Measurements from ENCODE around the gene BANF2.

Gene BANF2

DNA sequence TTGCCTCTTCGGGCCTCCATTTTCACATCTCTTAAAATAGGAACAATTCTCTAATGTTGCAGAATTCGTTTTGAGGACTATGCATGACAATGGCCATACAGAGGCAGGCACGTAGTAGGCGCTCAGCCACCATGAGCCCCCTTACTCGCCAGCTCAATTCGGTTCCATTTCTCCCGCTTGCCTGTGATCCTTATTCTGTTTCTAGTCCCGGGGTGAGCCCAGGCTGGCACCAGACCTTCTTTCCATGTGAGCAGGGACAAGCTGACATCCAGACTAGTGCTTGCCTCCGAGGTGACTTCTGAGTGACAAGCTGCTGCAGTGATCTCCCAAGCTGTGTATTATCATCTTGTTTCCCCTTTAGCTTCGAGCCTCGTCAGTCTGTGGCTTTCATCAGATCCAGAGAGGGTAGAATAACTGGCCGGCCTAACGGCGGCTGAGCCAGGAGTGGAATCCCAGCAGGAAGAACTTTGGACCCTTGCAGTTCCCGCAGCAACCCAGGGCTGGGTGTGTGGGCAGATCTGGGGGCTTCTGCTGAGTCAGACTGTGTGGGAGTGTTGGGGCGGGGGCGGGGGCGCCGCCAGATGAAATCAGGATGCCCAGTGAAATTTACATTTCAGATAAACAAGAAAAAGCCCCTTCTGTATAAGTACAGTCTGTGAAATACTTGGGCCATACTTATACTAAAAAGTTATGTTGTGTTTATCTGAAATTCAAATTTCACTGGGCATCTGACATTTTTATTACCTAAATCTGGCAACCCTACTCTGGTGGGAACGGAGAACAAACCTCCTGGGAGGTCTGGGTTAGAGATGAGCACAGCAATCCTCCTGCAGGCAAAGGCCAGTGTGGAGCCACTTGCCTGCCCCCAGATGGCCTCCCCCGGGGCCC is 10.9 kb downstream of the BANF2 start:
- no peak for DNase-seq

DNA sequence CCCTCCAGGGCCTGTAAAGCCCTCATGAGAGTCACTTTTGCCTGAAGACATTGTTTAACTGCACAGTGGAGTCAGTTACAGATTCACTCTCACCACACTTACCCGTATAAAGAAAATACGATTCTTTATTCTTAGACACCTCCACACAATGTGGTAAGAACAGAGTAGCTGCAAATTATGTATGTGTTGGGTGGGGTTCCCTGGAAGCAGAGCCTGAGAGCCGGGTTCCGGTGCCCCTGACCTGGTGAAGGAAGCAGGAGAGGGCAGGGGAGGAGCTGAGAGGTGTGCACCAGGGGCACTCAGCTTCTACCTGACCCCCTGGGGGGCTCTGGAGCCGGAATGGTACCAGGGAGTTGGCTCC is 11.5 kb downstream of the BANF2 start:
- no peak for DNase-seq

DNA sequence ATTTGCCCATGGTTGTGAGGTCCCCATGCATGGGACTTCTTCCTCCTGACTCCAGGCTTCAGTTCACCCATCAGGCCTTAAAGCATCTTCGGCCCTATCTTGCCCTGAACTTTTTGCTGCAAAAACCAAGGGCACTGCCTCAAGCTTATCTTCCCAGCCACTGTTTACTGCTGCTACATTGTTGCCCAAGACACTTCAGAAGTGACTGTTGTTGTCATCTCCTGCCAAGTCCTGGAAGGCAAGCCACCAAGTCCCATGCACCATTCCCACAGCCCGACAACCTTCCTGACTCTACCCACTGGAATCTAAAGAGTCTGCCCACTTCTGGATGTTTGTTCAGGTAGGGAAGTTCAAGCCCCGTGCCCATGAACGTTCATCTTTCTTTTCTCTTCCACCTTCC is 12.4 kb downstream of the BANF2 start:
- no peak for DNase-seq

DNA sequence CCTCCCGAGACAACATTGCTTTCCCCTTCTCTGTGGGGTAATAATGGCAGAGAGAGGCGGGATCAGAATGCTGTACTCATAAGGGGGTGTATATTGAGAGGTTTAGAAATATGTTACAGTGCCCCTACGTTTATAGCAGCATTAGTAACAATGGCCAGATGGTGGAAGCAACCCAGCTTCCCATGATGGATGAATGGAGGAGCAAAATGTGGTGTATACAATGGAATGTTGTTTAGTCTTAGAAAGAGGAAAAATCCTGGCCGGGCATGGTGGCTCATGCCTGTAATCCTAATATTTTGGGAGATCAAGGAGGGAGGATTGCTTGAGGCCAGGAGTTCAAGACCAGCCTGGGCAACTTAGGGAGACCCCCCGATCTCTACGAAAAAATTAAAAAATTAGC is 12.9 kb downstream of the BANF2 start:
- no peak for DNase-seq

DNA sequence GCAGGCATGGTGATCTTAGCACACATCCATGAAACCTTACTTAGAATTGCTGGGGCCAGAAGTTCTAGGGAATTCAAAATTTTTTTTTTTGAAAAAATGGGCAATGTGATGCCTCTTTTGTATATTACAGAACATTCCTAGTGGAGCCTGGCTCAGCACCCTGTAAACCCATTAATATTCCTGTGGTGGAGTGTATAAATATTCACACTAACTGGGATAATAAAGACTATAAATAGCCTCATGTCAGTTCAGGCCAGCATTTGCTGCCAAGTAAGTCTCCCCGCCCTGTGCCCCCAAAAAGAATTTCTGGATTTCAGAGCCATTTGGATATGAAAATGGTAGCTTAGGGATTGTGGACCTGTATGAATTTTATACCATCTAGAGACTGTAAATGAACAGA is 14.8 kb downstream of the BANF2 start:
- no peak for DNase-seq

DNA sequence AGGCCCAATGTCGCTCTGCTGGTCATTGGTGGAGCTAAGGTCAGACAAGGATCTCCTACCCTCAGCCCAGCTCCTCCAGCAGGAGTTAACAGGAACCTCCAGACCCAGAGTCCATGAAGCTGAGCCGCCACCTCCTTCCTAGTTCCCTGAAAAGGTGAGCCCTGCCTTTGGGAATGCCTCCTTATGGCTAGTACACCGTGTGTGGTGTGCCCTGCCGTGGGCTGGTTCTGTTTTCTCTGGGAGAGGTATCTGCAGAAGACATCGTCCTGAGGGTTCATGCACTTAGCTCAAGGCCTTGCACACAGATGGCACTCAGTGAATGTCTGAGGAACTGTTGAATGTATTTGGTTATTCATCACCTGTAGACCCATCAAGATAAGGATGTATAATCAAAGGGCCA is 15.3 kb downstream of the BANF2 start:
- DNase-seq, result no peak

DNA sequence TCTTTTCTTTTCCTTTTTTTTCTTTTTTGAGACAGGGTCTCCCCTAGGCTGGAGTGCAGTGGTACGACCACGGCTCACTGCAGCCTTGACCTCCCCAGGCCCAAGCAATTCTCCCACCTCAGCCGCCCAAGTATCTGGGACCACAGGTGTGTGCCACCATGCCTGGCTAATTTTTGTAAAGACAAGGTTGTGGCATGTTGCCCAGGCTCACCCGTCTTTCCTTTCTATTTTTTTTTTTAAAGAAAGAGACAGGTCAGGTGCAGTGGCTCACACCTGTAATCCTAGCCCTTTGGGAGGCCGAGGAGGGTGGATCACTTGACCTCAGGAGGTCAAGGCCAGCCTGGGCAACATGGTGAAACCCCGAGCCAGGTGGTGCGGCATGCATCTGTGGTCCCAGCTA is 16.6 kb downstream of the BANF2 start:
- DNase-seq, result no peak

DNA sequence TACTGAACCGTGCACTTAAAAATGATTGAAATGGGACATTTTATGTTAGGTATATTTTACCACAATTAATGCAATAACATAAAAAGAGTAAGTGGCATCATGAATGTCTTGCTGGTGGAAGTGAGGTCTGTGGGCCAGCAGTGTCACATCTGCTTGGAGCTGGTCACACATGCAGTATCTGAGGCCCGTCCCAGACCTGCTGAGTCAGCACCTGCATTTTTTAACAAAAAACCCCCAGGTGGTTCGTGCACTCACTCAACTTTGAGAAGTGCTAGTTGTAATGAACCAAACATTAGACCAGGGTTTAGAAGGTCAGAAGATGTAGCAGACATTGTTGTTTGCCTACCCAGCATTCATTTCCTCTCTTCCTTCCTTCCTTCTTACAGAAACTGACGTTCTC is 21.0 kb downstream of the BANF2 start:
- DNase-seq, result no peak

DNA sequence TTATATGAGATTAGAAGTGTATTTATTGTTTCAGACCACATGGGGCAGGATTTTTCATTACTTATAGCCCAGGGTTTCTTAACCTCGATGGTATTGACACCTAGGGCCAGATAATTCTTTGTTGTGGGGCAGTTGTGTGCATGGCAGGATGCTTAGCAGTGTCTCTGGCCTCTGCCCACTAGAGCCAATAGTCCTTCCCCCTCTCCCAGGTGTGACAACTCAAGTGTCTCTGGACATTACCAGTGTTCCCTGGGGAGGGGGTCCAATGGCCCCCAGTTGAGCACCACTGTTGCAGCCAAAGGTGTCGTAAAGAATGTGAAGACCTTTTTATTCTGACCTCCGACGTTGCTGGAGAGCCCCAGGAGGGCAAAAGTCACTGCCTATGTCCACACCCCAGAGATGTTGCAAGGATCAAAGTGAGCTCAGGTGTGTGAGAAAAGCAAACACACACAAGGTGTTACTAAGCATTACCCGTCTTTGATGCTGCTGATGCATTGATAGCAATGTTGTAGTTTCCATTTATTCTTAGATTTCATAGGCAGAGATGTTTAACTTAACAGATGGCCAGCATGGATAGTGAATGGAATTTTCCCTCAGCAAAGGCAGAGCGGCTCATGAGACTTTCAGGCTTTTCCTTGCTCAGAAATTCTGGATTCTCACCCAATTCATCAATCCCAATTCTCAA is 22.2 kb downstream of the BANF2 start:
- no peak for DNase-seq

DNA sequence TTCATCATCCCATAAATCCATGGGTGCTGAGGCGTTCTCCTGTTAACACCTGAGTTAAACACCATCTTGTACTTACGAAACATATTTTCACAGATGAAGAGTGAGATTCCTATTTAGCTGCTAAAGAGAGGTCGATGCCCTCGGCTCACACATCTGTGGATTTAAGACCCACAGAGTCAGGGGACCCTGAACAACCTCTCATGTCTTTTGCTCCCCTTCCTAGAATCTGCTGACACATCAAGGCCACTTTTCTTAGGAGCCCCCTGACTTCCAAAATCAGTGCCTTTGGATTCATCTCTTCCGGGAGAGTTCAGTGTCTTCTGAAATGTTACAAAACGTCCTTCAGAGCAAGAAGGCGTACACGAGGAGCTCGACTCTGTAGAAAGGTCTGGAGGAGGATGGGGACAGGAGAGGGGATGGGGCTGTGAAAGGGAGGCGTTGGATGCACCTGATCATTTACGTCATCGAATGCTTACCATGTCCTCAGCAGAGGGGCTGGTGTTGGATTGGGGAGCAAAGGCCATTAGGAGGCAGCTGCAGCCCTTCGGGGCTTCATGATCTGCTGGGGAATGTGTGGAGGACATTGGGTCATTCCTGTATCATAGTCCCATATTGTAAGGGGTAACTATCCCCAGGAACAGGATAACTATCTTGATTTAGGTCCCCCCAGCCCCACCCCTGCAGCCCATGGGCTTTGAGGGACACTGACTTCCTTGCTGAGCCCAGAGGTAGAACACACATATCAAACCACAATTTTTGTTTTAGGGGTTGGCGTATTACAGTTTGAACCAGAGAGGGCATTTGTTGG is 22.9 kb downstream of the BANF2 start:
- DNase-seq, result no peak

DNA sequence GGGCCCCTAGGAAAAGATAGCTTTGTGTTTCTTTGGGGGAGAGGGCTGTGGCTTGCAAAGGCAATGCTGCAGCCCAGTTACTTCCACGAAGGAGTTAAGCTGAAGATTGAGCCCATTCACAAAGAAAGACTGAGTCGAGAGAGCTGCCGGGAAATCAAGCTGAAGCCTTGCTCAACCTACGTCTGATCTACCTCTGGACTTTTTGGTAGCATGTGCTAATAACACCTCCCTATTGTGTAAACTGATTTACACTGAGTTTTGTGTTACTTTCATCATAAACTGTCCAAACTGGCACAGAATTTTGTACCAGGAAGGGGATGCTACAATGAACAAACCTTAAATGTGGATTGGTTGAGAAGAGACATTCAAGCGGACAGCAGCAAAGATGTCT is 23.5 kb downstream of the BANF2 start:
- no peak for DNase-seq

DNA sequence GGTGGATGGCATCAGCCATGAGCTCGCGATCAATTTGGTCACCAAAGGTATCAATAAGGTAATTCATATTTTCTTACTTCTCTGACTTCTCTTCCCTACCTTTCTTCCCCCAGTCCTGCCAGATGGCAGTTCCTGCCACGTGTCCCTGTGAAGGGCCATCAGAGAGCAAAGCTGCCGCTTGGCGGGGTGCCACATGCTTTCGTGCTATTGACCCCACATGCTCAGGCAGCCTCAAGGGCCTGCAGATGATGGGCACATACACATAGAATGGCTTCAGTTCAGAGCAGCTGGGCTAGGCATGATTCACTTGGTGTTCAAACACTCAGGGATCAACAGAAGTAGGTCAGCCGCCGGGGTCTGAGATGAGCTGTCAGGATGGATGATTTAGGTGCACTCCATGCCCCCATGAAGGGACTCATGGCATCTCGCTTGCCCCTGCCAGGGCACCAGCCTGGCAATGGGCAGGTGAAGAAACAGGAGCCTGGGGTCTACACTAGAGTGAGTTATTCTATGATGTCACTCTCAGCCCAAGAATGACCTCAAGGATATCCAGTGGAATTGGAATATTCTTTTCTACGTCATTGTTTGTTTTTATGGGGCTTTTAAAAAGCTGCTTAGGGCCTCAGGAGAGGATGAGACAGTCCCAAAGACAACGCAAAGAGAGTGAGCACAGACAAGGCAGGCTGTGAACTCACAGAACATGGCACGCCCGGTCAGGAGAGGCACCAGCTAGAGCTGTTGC is 25.5 kb downstream of the BANF2 start:
- no peak for DNase-seq

DNA sequence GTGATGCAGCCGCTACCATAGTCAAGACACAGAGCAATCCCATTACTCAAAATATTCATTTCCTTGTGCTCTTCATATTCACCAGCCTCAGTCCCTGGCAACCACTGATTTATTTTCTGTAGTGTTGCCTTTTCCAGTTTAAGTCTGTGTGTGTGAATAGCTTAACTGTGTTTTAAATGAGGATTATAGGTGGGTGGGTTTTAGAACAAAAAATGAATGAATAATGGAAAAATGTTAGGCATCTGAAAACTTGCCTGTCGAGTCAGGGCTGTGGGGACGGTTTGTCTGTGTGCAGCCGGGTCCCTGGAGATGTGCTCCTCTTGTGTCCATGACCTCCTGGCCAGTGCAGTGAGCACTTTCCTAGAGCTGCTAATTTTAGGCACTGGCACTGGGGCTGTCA is 27.1 kb downstream of the BANF2 start:
- DNase-seq, result no peak

DNA sequence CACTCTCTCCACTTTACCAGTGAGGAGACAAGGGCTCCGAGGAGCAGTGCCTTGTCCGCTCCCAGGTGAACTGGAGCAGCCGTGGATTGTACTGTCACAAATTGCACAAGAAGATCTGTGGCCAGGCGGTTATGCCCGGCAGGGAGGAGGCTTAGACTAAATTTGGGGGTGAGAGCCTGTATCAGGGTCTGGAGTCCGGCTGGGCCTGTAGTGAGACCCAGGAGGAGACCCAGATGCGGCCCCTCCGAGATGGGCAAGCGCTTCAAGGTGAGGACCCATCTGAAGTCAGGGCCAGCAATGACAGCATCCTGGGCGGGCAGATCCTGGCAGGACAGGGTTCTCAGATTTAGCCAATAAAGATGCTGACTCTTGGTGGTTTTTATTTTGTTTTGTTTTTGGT is 27.6 kb downstream of the BANF2 start:
- no peak for DNase-seq

DNA sequence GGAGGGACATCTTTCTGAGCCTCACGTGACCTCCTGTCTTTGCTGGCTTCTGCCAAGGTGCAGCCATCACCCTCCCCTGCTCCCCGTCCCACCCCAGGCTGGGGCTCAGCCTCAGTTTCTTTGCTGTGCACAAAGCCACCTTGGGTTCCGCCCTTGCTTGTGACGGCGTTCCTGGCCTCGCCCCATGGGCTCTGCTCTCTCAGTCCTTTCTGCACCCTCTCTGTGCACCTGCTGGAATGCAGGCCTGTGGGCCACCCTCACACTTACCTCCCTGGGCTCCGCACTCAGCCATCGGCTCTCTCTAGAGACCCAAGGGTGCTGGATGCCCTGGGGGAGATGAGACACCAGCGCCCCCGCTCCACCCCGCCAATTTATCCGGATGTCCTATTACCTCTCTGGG is 28.3 kb downstream of the BANF2 start:
- DNase-seq, result no peak

DNA sequence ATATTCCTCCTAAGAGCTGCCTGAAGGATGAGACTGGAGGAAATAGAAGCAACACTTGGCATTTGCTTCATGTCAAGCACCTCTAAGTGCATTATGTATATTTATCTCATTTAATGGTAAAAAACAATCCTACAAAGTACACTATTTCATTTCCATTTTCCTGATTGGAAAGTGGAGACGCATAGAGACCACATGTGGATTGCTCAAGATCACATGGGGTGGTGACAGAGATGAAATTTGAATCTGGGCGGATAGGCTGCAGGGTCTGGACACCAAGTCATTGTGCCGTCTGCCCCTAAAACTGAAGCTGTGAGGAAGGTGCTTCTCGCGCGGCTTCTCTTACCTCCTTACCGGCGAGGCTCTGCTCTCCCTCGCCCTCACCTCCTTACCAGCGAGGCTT is 30.3 kb downstream of the BANF2 start:
- no peak for DNase-seq

DNA sequence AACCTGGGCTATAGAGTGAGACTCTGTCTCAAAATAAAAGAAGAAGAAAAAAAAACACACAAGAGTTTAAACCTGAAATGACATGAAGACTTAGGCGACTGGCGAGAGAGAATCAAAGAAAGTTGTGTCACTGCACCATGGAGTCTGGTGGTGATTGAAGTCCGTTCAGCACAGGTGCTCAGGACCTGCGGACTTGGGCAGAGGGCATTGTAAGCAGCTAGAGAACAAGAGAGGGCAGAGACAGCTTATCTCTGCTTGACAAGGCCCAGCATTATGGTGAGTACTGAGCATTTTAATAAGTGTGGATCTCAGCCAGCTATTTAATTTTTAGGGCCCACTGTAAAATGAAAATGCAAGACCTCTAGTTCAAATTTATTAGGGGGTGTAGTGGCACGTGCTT is 31.5 kb downstream of the BANF2 start:
- no peak for DNase-seq

DNA sequence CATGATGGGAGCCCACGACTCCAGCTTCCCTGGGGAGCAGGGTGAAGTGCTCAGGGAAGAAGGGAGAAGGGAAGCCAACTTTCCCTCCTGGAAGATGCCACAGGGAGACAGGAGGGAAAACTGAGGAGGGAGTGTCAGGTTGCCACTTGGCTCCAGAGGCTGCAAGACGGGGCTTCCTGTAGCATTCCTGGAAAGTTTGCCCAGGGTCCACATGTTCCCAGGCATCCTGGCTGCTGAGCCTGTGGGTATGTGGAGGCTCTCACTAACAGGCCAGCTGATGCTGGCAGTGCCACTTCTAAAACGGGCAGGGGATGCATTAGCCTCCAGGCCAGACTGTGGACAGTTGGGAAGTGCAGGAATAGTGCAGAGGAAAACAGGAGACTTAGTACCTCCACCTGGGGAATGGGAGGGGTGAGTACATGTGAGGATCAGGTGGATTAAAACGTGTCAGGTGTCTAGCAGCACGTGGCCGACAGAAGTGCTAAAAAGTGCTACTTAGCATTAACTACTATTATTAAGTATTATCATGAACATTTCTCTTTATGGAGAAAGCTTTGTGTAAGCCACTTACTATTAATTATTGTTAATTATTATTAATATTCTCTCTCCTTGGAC is 33.2 kb downstream of the BANF2 start:
- no peak for DNase-seq

DNA sequence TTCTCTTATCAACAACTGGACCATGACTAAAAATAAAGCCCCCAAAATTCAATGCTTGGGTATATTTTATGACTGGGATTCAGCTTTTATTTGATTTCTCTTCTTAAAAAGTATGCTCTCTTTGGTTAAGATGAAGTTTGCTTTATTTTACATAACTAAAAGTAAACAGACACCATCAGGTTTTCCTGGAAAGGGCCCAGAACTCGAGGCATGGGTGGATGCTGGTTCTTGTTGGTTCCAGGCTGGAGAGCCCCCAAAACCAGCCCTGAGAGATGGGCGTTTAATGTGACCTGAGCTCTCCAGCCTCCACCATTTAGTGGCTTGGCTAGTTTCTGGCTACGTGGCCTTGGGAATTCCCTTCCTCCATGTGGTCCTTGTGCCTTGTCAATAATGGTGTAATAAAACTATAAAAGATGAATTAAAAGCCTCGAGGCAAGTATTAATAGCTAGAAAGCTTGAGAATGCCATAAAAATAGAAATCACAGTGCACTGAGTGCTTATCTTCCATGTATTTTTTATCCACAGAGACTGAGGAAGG is 34.1 kb downstream of the BANF2 start:
- DNase-seq, result no peak

DNA sequence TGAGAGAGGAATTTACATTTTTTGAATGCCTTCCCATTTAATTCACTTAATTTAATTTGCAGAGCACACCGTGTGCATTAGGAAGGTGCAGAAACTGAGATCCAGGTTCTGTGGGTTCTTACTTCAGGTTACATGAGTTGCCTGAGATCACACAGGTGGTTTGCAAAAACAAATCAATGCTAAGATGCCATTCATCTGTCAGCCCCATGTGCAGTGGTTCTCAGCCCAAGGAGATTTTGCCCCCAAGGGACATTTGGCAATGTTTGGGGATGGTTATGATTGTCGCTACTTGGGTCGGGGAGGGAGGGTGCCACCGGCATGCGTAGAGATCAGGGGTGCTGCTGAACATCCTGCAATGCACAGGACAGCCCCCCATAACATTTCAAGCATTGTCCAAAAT is 34.6 kb downstream of the BANF2 start:
- DNase-seq, result no peak

DNA sequence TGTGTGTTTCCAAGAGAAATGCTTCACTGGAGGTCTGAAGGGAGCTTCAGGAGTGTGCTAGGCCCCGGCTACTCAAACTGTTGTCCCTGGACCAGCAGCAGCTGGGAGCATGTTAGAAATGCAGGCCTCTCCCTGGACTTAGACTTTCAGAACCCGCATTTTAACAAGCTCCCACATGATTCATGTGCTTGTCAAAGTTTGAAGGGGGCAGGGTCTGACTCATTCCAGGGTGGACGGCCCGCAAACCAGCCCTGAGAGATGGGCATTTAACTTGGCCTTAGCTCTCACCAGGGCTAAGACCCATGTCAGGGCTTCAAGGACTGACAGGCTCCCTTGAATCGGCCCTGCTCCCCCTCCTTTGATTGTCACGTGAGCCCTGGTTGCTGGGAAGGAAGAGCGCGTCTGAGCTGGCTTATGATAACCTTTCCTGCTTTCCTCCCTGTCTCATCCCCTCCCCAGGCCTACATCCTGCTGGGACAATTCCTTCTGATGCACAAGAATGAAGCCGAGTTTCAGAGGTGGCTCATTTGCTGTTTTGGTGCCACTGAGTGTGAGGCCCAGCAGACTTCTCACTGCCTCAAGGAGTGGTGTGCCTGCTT is 35.5 kb downstream of the BANF2 start:
- no peak for DNase-seq
